Measurements from ENCODE around the gene TMEM270.
"Not testable (repeated sequence)": the region's sequence is repeated elsewhere in the genome, so short reads cannot be mapped to it uniquely, and the experiment has no call there.

TMEM270 gene

GRCh38 chr7:73864981-73865711 lies 4.2 kb downstream of the TMEM270 start:
- no peak for DNase-seq

DNA sequence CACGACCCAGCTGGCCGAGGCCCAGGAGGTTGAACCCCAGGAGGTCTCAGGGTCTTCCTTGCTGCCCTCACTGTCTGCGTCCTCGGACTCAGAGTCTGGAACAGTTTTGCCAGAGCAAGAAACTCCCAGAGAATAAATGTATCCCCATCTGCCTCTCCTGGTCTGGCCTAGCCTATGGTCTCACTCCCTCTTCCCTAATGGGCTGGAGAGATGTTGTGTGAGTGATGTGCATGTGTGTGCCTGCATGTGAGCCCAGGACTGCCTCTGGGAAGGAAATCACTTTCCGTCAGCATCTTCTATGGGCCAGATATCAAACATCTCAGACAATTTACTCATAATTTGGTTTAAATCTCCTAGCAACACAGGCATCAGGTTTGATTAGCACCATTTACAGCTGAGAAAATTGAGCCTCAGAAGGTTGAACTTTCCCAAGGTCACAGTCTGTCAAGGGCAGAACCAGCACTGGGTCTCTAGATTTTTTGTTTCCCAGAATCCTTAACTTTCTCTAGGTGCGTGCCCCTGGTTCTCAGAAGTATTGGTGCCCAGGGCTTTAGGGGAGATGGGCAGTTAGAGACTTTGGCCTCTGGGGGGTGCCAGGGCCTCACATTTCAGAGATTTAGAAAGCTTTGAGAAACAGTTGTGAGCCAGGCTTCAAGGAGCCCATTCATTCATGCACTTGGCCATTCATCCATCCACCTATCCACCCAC lies 4.9 kb downstream of the TMEM270 start:
- no peak for DNase-seq

GRCh38 chr7:73866446-73866767 lies 5.4 kb downstream of the TMEM270 start:
- no peak for DNase-seq

DNA sequence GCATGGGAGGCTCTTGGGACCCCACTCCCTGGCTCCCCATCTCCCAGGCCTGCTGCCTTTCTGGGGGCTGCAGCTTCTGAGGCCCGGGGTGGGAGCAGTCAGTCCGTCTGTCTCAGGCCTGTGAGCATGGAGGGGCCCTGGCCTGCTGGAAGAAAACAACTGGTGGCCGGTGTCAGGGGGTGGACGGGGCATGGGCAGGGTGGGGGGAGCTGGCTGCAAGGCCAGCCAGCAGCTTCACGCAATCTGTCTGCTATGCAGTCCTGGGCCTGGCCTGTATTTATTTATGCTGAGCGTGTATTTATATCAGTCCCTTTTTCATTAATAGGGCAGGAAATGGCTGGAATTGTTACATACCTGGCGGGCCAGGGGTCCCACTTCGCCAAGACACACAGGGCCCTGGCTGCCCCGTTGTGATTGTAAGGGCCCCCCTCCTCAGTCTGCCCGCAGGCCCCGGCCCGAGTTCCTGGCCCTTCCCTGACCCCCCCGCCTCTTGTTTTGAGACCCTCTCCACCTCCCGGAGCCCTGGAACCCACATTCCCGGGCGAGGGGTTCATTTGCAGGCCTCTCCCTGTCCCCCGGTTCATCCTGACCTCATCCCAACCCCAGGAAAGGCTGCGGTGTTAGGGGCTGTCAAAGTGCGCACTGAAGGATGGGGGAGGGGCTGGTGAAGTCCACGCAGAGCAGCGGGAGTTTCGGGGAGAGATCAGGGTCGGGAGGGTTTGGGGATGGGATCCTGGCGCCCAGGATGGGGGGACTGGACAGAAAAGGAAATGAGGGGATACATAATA lies 8.2 kb downstream of the TMEM270 start:
- DNase-seq = no peak

DNA sequence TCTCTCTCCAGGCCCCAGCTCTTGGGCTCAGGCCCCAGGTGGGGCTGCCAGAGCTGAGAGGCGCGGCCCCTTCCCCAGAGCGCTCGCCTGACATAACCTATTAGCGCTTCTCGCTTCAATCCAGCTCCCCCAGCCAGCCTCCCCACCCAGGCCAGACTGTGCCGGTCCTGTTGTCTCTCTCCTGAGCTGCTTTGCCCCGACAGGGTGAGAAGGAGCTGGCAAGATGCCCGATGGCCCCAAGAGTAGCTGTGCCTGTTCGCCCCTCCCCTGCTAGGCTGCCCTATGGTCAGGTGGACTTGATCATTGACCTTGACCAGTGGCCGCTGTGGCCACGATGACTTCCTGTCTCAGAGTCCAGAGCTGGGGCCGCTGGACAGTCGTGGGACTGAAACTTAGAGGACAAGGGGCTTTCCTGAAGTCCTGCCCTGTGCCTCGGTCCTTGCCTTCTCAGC lies 9.1 kb downstream of the TMEM270 start:
- DNase-seq = no peak

DNA sequence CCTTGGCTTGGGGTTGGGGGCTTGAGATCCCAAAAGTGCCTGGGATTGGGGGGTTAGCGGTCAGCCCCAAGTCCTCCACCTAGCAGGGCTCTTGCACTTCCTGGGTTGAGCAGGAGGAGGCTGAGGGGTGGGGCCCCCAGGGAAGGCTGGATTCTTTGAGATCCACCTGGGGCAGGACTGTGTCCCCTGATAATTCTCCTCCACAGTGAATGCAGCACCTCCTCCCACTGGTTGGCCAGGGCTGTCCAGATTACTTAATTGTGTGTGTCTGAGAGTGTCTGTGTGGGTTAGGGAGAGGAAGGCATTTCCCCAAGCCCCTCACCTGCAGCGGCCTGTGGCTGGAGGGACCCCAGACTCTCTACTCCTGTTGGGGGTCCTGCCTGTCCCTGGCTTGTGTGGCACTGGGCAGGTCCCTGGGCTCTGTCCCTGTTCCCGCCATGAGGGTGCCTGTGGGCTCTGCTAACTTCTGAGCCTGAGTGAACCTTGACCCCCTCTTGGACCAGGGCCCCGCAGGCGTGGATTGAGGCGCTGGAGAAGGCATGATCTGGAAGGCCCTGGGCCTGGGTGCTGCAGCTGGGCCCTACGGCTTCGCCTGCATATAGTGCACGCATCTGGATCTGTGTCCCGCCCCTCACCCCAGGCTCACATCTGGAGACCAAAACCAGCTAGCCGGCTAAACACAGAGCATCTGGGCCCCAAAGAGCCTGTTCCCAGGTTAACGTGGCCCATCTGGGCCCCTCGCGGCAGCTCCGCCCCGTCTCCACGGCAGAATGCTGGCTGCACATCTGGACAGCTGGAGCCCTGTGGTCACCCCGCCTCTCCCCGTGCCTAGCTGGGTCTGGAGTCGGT lies 10.4 kb downstream of the TMEM270 start:
- DNase-seq = no peak

DNA sequence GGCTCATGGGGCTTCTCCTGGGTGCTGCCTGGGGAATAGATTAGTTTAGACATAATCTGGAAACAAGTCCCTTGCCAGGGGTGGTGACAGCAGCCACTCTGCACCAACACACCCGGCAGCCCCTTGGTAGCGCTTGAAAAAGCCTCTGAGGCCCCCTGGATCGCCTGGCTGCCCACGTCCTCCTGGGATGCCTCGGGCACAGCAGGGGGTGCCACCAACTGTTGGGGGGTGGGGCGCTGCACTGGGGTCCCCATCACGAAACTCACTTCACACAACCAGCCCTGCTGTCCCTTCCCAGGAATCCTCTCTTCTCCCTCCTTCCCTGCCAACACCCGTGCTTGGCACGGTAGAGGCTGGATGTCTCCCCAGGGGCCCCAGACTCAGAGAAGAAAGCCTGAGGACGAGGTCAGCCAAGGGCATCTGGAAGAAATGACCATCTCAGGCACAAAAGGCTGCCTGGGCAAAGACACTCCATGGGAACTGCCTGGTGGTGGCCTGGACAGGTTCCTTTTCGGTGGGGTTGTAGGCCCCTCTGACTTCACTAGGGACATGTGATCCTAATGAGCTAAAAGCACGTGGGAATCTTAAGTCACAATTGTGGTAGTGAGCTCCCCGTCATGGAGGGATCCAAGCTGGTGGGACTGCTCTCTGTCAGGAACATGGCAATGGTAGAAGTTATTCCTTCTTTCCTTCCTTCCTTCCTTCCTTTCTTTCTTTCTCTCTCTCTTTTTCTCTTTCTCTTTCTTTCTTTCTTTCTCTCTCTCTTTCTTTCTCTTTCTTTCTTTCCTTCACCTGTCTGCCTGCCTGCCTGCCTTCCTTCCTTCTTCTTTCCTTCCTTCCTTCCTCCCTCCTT lies 11.3 kb downstream of the TMEM270 start:
- no peak for DNase-seq

DNA sequence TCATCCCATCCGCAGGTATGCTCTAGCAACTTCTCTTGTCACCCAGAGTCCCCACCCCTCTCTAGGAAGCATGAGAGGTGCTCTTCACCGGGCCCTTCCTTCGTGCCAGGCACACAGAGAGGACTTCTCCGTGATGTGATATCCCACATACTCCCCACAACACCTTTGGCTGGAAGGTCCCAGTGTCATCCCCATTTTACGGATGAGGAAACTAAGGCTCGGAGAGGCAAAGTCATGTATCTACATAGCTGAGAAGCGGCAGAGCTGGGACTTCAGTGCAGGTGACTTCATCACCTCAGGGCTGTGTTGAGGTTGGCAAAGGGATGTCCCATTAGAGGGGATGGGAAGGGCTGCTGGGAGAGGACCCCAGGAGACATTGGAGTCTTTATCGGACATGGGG lies 15.4 kb downstream of the TMEM270 start:
- DNase-seq = no peak

DNA sequence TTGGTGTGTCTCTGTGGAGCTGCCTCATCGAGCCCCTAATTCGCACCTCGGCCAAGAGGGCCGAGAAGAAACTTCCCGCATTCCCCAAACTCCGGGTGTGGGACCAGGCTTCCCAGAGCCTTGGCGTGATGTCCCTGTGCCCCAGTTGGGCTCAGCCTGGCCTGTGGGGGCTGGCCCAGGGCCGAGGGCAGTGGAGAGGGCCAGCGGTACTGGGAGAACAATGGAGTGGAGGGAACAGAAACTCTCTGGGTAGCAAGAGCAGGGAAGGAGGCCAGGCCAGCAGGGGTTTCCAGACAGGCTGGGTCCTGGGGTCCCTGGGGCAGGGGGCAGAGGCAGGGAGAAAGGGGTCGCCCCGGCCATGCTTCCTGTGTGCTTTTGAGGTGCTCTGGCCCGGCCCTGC lies 16.0 kb downstream of the TMEM270 start:
- no peak for DNase-seq

- DNase-seq = no peak
Measured at GRCh38 chr7:73879977-73880681, 19.2 kb downstream of the TMEM270 start.

DNA sequence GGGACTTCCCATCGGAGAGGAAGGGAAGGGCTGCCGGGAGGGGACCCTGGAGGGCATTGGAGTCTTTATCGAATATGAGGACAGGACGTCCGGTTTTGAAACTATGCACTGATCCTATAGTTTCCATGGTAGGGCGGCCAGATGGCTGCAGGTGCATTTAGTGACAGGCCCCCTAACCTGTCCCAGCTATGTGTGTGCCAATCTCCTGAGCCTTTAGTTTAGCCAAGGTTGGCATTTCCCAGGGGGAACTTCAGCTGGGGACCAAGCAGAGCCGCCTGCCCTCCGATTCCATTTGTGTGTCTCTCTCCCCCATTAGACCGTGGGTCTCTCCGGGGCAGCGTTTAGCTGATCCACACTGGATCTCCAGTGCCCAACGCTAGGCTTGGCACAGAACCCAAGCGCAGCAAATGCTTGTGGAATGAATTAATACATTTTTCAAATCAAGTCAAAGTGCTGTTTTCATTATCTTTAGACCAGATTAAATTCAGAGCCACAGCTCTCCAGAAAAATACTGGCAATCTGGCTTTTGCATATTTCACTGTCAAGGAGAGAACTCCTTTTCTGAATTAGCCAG lies 19.9 kb downstream of the TMEM270 start:
- DNase-seq = no peak

- no peak for DNase-seq
Measured at GRCh38 chr7:73881352-73882046, 20.5 kb downstream of the TMEM270 start.

GRCh38 chr7:73882047-73882402 lies 21.1 kb downstream of the TMEM270 start:
- DNase-seq = no peak

DNA sequence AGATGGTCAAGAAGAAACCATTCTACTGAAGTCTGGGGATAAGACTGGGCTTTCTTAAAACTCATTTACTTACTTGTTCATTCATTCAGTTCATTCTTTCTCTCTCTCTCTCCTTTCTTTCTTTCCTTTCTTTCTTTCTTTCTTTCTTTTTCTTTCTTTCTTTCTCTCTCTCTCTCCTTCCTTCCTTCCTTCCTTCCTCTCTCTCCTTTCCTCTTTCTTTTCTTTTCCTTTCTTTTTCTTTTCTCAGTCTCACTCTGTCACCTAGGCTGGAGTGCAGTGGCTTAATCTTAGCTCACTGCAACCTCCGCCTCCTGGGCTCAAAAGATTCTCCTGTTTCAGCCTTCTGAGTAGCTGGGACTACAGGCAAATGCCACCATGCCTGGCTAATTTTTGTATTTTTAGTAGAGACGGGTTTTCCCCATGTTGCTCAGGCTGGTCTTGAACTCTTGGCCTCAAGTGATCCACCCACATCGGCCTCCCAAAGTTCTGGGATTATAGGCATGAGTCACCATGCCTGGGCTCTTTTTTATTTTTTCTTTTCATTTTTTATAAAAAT lies 24.0 kb downstream of the TMEM270 start:
- DNase-seq = not testable (repeated sequence)

DNA sequence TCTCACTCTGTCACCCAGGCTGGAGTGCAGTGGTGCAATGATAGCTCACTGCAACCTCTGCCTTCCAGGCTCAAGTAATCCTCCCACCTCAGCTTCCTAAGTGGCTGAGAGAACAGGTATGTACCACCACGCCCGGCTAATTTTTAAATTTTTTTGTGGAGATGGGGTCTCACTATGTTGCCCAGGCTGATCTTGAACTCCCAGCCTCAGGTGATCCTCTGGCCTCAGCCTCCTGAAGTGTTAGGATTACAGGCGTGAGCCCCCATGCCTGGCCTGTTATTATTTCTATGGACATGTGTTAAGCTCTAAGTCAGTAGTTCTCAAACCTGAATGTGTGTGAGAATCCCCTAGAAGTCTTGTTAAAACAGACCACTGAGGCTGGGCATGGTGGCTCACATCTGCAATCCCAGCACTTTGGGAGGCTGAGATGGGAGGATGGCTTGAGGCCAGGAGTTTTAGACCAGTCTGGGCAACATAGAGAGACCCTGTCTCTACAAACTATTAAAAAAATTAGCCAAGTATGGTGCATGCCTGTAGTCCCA lies 24.5 kb downstream of the TMEM270 start:
- DNase-seq = no peak

DNA sequence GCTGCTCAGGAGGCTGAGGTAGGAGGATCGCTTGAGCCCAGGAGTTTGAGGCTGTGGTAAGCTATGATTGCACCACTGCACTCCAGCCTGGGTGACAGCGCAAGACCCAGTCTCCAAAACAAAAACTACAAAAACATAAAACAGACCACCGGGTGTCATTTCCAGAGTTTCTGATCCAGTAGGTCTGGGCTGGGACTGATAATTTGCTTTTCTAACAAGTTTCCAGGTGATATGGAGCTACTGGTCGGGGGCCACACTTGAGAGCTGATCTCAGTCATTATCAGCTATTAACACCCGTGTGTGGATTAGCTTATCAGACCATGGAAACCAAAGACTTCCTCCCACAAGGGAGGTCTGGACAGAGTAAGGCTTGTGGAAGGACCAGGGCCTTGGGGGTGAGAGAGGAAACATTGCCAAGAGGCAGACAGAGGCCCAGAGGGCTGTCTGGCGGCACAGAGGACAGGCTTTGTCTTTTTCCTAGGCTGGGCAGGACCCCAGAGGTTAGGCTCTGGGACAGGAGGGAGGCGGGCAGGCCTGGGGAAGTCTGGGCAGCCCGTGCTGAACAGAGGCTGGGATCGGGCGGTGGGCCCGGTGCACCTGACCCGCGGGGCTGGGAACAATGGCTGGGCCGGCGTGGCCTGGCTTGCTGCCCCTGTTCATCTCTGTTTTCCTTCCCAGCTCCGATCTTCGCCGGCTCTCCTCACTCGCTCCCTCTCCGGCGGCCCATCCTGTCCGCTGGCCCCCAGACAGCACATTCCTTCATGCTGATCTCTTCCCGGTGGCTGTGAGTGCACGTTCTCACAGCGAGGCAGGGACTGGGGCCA lies 25.2 kb downstream of the TMEM270 start:
- no peak for DNase-seq

GRCh38 chr7:73887762-73888161 lies 26.8 kb downstream of the TMEM270 start:
- DNase-seq = no peak

DNA sequence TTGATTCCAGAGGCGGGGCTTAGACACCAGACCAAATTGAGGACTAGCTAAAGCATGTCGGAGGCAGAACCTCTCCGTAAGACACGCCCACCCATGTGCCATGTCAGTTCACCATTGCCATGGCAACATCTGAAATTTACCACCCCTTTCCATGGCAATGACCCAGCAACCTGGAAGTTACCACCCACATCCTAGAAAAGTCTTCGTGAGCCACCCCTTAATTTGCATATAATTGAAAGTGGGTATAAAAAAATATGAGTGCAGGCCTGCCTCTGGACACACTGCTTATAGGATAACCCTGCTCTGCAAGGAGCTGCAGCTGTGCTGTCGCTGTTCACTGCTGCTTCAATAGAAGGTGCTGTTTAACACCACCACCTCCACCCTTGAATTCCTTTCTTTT lies 28.0 kb downstream of the TMEM270 start:
- DNase-seq = no peak

All from DMS79 (cell line).